NCI-H187 (cell line): ENCODE measurements around the gene RHOD.

Source experiments
- DNase-seq, 2 experiments: peaks; one replicate each; lab custom pipeline; 2025; lab: John Stamatoyannopoulos, UW

RHOD gene

GRCh38 chr11:67117672-67118180 lies 61.1 kb downstream of the RHOD start:
- no peak for DNase-seq

- no peak for DNase-seq
Observed at GRCh38 chr11:67118181-67118766, 61.6 kb downstream of the RHOD start.

GRCh38 chr11:67118801-67119584 lies 62.3 kb downstream of the RHOD start, which contains the start of gene KDM2A:
TSS of gene KDM2A (plus strand) at chr11:67119263. CDS start at chr11:67121317, 2,054 bp downstream.
- peak; percentile 94 to 98 for DNase-seq

GRCh38 chr11:67119585-67120391 lies 63.1 kb downstream of the RHOD start:
- no peak for DNase-seq

GRCh38 chr11:67120456-67120855 lies 63.8 kb downstream of the RHOD start:
- DNase-seq, result no peak

GRCh38 chr11:67120881-67121710 lies 64.4 kb downstream of the RHOD start:
- no peak for DNase-seq
